ENCODE results near the gene NKX6-2.

GRCh38 chr10:132745971-132746370, 40.0 kb downstream of the NKX6-2 start:
- TF ChIP-seq CTCF (conservative IDR thresholded peaks at IDR 0.05; ENCODE audit: low read depth in 2 of 2) (no peak), REST (IDR thresholded peaks at IDR 0.05; ENCODE audit: unreplicated experiment) (no peak), EZH2 (IDR thresholded peaks at IDR 0.05; ENCODE audit: low read depth, unreplicated experiment) (no peak), POLR2AphosphoS5 (IDR thresholded peaks at IDR 0.05; ENCODE audit: low read depth) (no peak), ZNF114 (CRISPR knock-in tag; IDR thresholded peaks at IDR 0.05) (no peak), ETS1 (IDR thresholded peaks at IDR 0.05) (no peak)
